ENCODE results near the gene ZBTB40. TPM values are rescaled to one million over a fixed set of nuclear protein-coding genes. Genes with fewer than 3 reads are reported as not detected.

Gene ZBTB40
- polyA plus RNA-seq, 3 donors: 1.1 to 17.8 (median 1.3) TPM

DNA sequence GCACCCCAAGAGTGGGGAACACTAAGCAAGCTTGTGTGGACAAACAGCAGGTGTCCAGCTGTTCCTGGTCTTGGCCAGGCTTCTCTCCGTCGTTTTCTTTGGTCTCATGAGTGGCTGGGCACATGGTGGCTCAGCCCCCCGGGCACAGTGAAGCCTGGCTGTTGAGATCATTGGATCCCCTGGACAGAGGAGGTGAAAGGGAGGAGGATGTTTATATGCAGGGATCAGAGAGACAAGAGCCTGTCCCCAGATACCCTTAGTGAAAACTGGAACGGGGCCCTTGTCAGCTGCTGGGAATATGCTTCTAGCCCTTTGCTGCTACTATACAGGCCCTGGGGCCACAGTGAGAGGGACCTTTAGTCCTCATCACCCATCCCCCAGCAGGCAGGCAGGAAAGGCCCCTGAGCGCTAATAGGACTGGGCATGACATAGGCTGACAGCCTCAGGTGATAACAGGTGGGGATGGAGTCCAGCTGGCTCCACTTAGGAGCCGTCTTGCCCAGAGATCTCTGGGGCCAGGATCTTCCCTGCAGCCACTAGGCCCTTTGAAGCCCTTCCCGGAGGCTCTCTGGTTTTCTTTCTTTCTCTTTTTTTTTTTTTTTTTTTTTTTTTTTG lies 128.0 kb downstream of the ZBTB40 start:
- H3K27me3 ChIP-seq (ENCODE audit: control insufficient read depth in 2 of 2, insufficient read depth in 2 of 2, low read length in 2 of 2): no peaks in the 10 kb centered on the region
- H3K27me3 Mint-ChIP-seq (ENCODE audit: low read depth in 3 of 3): peaks cover 4 to 6% (median 4%) of the 10 kb centered on the region in 3 donors
- H3K4me2 ChIP-seq (replicated peaks; ENCODE audit: extremely low read depth, low read length, poor library complexity, severe bottlenecking): no peak overlapping the region
- TF ChIP-seq, protein P1, sequence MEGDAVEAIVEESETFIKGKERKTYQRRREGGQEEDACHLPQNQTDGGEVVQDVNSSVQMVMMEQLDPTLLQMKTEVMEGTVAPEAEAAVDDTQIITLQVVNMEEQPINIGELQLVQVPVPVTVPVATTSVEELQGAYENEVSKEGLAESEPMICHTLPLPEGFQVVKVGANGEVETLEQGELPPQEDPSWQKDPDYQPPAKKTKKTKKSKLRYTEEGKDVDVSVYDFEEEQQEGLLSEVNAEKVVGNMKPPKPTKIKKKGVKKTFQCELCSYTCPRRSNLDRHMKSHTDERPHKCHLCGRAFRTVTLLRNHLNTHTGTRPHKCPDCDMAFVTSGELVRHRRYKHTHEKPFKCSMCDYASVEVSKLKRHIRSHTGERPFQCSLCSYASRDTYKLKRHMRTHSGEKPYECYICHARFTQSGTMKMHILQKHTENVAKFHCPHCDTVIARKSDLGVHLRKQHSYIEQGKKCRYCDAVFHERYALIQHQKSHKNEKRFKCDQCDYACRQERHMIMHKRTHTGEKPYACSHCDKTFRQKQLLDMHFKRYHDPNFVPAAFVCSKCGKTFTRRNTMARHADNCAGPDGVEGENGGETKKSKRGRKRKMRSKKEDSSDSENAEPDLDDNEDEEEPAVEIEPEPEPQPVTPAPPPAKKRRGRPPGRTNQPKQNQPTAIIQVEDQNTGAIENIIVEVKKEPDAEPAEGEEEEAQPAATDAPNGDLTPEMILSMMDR (IDR thresholded peaks at IDR 0.05): no peak
- peak overlapping the region in 1 of 7 donors; percentile 79 for H3K27ac Mint-ChIP-seq
- H3K4me1 Mint-ChIP-seq: no peaks in the 10 kb centered on the region
- H3K79me2 ChIP-seq (ENCODE audit: insufficient read depth, low read length): no peaks in the 10 kb centered on the region
- no peaks in the 10 kb centered on the region for H3K36me3 ChIP-seq (replicated peaks in 1 of 2; ENCODE audit: control insufficient read depth in 1 of 2, insufficient read depth in 2 of 2, low read length in 2 of 2)
- H3K9me3 Mint-ChIP-seq: peaks cover 5 to 21% (median 14%) of the 10 kb centered on the region in 7 donors
- intact Hi-C loops (cut with micrococcal nuclease): no loop called here
- H3K4me1 ChIP-seq (ENCODE audit: control insufficient read depth in 1 of 2, insufficient read depth in 2 of 2, low read length in 2 of 2): no peaks in the 10 kb centered on the region
- no peak overlapping the region for H3K4me3 ChIP-seq (replicated peaks in 1 of 3; ENCODE audit: low read depth in 2 of 3, low read length in 3 of 3)
- no peak overlapping the region for H3K9ac ChIP-seq (ENCODE audit: insufficient read depth, low read length, poor library complexity, severe bottlenecking)
- no peaks in the 10 kb centered on the region for H3K36me3 Mint-ChIP-seq
- WGBS (ENCODE audit: insufficient coverage): 93% methylated on average over 5 of the region's 7 CpGs
- no peak for DNase-seq
- H2AFZ ChIP-seq (ENCODE audit: insufficient read depth, low read depth, low read length, poor library complexity, severe bottlenecking): no peak overlapping the region
- no peak overlapping the region for H3K4me3 Mint-ChIP-seq
- peaks cover 23 to 25% of the 10 kb centered on the region in 2 donors for H3K9me3 ChIP-seq (replicated peaks in 1 of 2; ENCODE audit: control insufficient read depth in 1 of 2, insufficient read depth in 1 of 2, low read length in 2 of 2)
- no peaks in the 10 kb centered on the region for H4K20me1 ChIP-seq (ENCODE audit: insufficient read depth, low read length)
- no peak overlapping the region for H3K27ac ChIP-seq (ENCODE audit: low read depth in 1 of 2, low read length in 2 of 2)

Other genes starting within 250 kb of the ZBTB40 start
- under 1 TPM in 1 of 3 donors, not detected in 2; 0.04 TPM for gene EPHA8, start 111.6 kb downstream of the ZBTB40 start, polyA plus RNA-seq
- gene C1QA, start 184.8 kb downstream of the ZBTB40 start, polyA plus RNA-seq: 10 to 100 TPM; 14.5 to 19.6 (median 16.3) TPM
- 1 to 10 TPM in 1 of 3 donors, under 1 TPM in 2; 0.74 to 3.6 (median 0.85) TPM for gene C1QC, start 191.8 kb downstream of the ZBTB40 start, polyA plus RNA-seq
- gene C1QB, start 201.4 kb downstream of the ZBTB40 start, polyA plus RNA-seq: 10 to 100 TPM in 1 of 3 donors, 1 to 10 TPM in 2; 3.9 to 15.4 (median 6.4) TPM